Right forelimb (tissue), 1 donor: ENCODE data around the gene INTS2.
"Not testable (repeated sequence)": the region's sequence is repeated elsewhere in the genome, so short reads cannot be mapped to it uniquely, and the experiment has no call there.

Source experiments
- DNase-seq: peaks from one replicate; pipeline ENCODE4 v3.0.0-alpha.2; 2018

INTS2 gene

GRCh38 chr17:61846088-61846487 lies 81.7 kb downstream of the INTS2 start:
- DNase-seq: no peak

GRCh38 chr17:61843435-61843834 lies 84.3 kb downstream of the INTS2 start:
- no peak for DNase-seq

- no peak for DNase-seq
Measured at GRCh38 chr17:61842899-61843298, 84.9 kb downstream of the INTS2 start.

- DNase-seq: no peak
Measured at GRCh38 chr17:61839300-61839786, 88.4 kb downstream of the INTS2 start.

DNA sequence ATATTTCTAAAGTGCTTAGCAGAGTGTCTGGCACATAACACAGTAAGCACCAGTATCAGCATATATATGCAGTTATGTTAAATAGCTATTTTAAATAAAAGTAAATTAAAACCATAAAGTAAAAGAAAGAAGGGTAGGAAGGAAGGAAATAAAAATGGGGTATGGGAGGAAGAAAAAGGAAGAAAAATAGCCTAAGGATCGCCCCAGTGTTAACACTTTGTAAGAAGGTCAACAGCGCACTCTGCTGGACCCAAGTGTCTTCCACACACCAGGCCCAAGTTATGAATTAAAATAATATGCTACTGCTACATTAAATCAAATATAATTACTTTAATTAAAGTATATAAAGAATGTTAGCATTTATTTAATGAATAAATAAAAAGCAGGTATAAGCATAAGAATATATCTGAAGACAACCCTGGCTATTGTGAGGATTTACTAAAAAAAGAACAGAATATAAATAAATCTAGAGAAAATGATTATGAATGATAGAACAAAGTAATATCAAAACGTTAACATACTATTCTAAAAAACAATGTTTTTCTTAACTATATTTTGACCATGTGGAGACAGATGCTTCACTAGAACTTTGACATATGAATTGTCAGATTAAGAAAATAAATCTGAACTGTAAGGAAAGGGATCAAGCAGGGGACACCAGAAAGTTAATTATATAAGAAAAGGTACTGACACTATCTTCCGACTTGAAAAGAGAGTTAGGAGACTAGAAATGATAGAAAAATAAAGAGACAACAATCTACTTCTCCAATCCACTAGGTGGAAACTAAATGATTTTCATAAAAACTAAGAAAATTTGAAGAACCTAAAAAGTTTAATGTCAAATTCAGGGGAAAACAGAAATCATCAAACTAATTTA lies 90.4 kb downstream of the INTS2 start:
- DNase-seq: peak; percentile 66

DNA sequence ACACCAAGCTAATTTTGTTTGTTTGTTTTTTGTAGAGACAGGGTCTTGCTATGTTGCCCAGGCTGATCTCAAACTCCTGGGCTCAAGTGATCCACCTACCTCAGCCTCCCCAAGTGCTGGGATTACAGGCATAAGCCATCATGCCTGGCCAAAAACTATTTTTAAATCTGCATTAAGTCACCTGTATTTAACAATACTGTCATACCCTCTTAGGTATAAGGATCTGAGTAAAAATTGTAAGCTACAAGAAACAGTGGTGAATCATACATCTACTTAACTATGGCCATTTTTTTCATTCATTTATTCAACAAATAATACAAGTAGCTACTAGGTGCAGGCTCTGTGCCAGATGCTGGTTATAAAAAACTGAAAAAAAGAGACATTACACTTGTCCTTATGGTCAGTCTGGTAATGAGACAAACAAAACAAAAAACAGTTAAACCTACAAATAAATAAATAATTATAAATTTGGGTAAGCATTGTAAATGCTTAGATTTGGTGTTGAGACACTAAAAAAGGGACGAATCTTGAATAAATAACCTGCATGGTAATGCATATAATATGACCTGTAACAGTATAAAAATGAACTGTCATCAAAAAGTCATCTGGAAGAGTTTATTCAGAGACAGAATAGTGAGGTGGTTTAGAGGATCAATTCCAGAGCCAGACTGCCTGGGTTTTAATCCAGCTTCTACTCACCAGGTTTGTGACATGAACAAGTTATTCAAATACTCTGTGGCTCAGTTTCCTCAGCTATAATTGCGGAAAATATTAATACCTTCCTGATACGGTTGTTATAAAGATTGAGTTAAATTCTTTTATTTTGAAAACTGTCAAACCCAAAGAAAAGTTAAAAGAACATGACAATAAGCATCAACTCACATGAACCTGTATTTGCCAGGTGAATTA lies 91.3 kb downstream of the INTS2 start:
- DNase-seq: no peak

DNA sequence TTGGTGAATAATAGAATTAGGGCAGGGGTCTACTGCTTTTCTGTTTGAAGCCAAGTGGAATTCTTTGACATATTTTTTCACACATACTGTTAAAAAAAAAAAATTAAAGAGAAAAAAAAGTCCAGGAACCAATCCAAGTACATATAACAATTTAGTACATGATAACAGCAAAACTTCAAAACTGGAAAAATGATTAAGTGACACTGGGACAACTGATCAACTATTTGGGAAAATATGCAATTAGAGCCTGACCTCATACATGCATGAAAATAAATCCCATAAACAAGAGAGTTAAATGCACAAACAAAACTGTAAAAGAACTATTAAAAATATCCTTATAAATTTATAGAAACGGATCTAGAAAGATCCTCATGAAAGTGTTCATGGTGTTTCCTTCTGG lies 92.2 kb downstream of the INTS2 start:
- no peak for DNase-seq

- DNase-seq: no peak
Measured at GRCh38 chr17:61834610-61835009, 93.2 kb downstream of the INTS2 start.

DNA sequence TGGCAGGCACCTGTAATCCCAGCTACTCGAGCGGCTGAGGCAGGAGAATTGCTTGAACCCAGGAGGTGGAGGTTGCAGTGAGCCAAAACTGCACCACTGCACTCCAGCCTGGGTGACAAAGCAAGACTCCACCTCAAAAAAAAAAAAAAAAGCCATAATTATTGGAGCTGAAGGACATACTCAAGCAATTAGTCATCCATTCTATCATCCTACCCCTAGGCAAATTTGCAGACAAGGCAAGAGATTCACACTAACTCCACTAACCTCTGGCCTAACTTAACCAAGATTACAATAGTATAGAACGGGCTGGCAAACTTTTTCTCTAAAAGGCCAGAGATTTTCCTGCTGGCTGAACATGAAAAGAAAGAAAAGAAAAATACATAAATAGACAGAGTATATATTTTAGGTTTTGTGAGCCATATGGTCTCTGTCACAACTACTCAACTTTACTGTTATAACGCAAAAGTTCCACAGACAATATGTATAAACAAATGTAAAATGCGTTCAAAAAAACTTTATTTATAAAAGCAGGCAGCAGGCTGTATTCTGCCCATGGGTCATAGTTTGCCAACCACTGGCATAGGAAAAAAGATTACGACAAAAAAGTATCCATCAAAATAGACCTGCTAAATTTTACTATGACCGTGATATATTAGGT lies 94.1 kb downstream of the INTS2 start:
- no peak for DNase-seq

DNA sequence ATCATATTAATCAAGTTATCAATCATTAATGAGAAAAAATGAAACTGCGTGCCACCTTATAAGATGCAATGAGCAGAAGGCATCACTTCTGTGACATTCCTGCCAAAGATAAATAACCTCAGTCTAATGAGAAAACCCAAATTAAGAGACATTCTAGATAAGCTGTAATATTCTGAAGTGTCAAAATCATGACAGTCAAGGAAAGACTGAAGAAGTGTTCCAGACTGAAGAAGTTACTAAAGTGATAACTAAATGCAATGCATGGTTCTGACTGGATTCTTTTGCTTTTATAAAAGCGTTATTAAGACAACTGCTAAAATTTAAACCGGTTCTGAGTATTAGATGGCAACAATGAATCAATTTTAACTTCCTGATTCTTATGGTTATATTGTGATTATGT lies 95.3 kb downstream of the INTS2 start:
- no peak for DNase-seq

DNA sequence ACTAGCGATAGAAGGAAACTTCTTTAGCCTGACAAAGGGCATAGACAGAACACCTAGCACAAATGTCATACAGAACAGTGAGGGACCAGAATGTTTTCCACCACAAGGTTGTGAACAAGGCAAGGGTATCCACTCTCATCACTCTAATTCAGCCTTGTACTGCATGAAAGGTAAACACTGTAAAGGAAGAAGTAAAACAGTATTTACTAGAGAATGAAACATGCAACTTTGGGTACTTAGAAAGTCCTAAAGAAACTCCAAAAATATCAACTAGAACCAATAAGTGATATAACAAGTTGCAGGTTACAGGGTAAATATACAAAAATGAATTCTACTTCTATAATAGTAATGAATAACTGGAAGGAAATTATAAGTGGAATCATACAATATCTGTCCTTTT lies 96.7 kb downstream of the INTS2 start:
- no peak for DNase-seq

- no peak for DNase-seq
Measured at GRCh38 chr17:61828694-61829093, 99.1 kb downstream of the INTS2 start.

DNA sequence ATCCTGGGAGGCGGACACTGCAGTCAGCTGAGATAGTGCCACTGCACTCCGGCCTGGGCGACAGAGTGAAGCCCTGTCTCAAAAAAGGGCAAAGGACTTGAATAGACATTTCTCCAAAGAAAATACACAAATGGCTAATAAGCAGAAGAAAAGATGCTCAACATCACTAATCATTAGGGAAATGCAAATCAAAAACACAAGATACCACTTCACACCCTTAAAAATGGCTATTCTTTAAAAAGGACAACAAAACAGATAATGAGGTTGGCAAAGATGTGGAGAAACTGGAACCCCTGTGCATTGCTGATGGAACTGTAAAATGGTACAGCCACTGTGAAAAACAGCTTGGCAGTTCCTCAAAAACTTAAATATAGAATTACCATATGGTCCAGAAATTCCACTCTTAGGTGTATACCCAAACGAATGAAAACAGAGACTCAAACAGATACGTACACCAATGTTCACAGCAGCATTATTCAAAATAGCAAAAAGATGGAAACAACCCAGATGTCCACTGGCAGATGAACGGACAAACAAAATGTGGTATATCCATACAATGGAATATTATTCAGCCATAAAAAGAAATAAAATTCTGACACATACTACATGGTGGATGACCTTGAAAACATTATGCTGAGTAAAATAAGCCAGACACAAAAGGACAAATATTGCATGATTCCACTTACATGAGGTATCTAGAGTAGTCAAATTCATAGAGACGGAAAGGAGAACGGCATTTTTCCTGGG lies 100.0 kb downstream of the INTS2 start:
- DNase-seq: no peak

GRCh38 chr17:61826866-61827265 lies 100.9 kb downstream of the INTS2 start:
- DNase-seq: not testable (repeated sequence)

DNA sequence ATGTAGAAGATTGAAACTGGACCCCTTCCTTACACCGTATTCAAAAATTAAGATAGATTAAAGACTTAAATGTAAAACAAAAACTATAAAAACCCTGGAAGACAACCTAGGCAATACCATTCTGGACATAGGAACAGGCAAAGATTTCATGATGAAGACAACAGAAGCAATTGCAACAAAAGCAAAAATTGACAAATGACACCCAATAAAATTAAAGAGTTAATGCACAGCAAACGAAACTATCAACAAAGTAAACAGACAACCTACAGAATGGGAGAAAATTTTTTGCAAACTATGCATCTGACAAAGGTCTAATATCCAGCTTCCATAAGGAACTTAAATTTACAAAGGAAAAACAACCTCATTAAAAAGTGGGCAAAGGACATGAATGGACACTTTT lies 101.6 kb downstream of the INTS2 start:
- DNase-seq: not testable (repeated sequence)

DNA sequence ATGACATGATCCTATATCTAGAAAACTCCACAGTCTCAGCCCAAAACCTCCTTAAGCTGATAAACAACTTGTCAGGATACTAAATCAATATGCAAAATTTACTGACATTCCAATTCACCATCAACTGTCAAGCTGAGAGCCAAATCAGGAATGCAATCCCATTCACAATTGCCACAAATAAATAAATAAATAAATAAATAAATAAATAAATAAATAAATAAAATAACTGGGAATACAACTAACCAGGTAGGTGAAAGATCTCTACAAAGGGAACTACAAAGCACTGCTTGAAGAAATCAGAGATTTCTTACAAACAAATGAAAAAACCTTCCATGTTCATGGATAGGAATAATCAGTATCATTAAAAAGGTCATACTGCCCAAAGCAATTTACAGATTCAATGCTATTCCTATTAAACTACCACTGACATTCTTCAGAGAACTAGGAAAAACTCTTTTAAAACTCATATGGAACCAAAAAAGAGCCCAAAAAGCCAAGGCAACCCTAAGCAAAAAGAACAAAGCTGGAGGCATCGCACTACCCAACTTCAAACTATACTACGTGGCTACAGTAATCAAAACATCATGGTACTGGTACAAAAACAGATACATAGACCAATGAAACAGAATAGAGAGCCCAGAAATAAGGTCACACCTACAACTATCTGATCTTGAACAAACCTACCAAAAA lies 102.2 kb downstream of the INTS2 start:
- no peak for DNase-seq

GRCh38 chr17:61822326-61823285 lies 105.2 kb downstream of the INTS2 start:
- no peak for DNase-seq

GRCh38 chr17:61821655-61822054 lies 106.1 kb downstream of the INTS2 start:
- DNase-seq: no peak

DNA sequence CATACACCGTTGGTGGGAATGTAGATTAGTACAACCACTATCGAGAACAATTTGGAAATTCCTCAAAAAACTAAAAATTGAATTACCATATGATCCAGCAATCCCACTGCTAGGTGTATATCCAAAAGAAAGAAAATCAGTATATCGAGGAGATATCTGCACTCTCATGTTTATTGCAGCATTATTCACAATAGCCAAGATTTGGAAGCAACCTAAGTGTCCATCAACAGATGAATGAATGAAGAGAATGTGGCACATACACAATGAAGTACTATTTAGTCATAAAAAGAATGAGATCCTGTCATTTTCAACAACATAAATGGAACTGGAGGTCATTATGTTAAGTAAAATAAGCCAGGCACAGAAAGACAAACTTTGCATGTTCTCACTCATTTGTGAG lies 108.5 kb downstream of the INTS2 start:
- DNase-seq: not testable (repeated sequence)

- DNase-seq: no peak
Measured at GRCh38 chr17:61818225-61818624, 109.6 kb downstream of the INTS2 start.

DNA sequence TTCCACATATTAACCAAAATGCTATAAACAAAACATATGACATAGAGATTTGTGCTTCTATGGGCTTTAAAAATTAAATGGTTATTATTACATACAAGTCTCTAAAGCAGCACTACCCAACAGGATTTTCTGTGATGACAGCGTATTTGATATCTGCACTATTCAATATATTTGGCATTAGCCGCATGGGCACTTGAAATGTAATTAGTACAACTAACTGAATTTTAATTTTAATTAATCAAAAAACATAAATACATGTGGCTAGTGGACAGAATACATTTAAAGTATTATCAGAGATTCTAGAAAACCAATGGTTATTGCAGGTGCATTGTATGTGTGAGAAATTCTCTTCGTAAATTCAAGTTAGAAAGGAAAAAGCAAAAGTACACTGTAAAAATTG lies 110.3 kb downstream of the INTS2 start:
- no peak for DNase-seq
